GM12878 (cell line): ENCODE data around the gene PHLDB3. TPM values are rescaled to one million over a fixed set of nuclear protein-coding genes. Genes with fewer than 3 reads are reported as not detected.

Experiments used
- BACH1 ChIP-seq: fragments of 450-650 bp; IDR thresholded peaks from 2 replicates; pipeline ENCODE4 v1.6.1; 2017; ENCODE audit warnings: mild to moderate bottlenecking, borderline replicate concordance
- BRCA1 ChIP-seq: IDR thresholded peaks from 2 replicates; pipeline ENCODE4 v1.6.1; 2011; ENCODE audit warnings: low read depth, low read length, improper control_type of control experiment
- CBFB ChIP-seq: IDR thresholded peaks from 2 replicates; pipeline ENCODE4 v1.6.1; 2016; ENCODE audit warnings: antibody characterized with exemption, low read depth
- CREM ChIP-seq: IDR thresholded peaks from 2 replicates; pipeline ENCODE4 v1.6.1; 2014; ENCODE audit warnings: antibody characterized with exemption, low read depth
- GATAD2B ChIP-seq: fragments of 450-650 bp; conservative IDR thresholded peaks from 2 replicates; pipeline ENCODE4 v1.6.1; 2017; ENCODE audit warnings: low read depth, mild to moderate bottlenecking, moderate library complexity
- HCFC1 ChIP-seq: fragments of 150-350 bp; IDR thresholded peaks from 2 replicates; pipeline ENCODE4 v1.6.1; 2014; ENCODE audit warnings: low read length
- HDAC6 ChIP-seq: fragments of 200-600 bp; sonication (generic); IDR thresholded peaks from one replicate; pipeline ENCODE4 v1.8.0; 2017; ENCODE audit warnings: antibody characterized with exemption; ENCODE audit not compliant: unreplicated experiment
- LARP7 ChIP-seq: fragments of 450-650 bp; IDR thresholded peaks from 2 replicates; pipeline ENCODE4 v1.6.1; 2017; ENCODE audit warnings: mild to moderate bottlenecking
- MYB ChIP-seq: fragments of 150-350 bp; IDR thresholded peaks from 2 replicates; pipeline ENCODE4 v1.6.1; 2014; ENCODE audit warnings: mild to moderate bottlenecking, low read depth, low read length, borderline replicate concordance
- NFXL1 ChIP-seq: fragments of 450-650 bp; IDR thresholded peaks from 2 replicates; pipeline ENCODE4 v1.6.1; 2017; ENCODE audit warnings: antibody characterized with exemption, mild to moderate bottlenecking, borderline replicate concordance
- RAD51 ChIP-seq: fragments of 450-650 bp; IDR thresholded peaks from 2 replicates; pipeline ENCODE4 v1.6.1; 2016; ENCODE audit warnings: moderate library complexity, mild to moderate bottlenecking, inconsistent platforms
- RELA ChIP-seq: fragments of 450-650 bp; IDR thresholded peaks from 2 replicates; pipeline ENCODE4 v1.8.0; 2014; ENCODE audit warnings: borderline replicate concordance; ENCODE audit not compliant: partially characterized antibody
- SMARCA5 ChIP-seq: fragments of 450-650 bp; IDR thresholded peaks from 2 replicates; pipeline ENCODE4 v1.6.1; 2017; ENCODE audit warnings: mild to moderate bottlenecking
- SREBF2 ChIP-seq: IDR thresholded peaks from 2 replicates; pipeline ENCODE4 v1.6.1; 2012; ENCODE audit warnings: mild to moderate bottlenecking, low read length
- TCF3 ChIP-seq: IDR thresholded peaks from 2 replicates; pipeline ENCODE4 v1.6.1; 2012; ENCODE audit warnings: low read depth, mild to moderate bottlenecking, low read length, borderline replicate concordance; ENCODE audit not compliant: insufficient read depth
- polyA plus RNA-seq, 11 experiments: library from polyadenylated mRNA; depleted of rRNA in 4 of 11; unstranded in 6 of 11; stranded (reverse) in 5 of 11; fragments of >200 nt; fragmentation: Nextera tagmentation in 4 of 11; fragmentation: Illumina TruSeq in 1 of 11; extraction: Ambion mirVana in 4 of 11; extraction: Trizol in 1 of 11; gene quantifications; 1 replicate in 1 of 11; 2 replicates in 10 of 11; pipeline versions ENCODE4 v1.2.1 to v1.2.3, GENCODE V29; 2011 to 2016; ENCODE audit warnings: inconsistent platforms in 2 of 11, missing spikeins in 2 of 11, low read depth in 1 of 11
- total RNA-seq, 4 experiments: library from RNA; depleted of rRNA in 3 of 4; stranded (reverse); fragments of >200 nt in 3 of 4; fragmentation: Illumina TruSeq in 1 of 4; extraction: Trizol in 1 of 4; gene quantifications; 2 replicates each; pipeline versions ENCODE4 v1.2.1 to v1.2.3, GENCODE V29; 2013 to 2021
- TF ChIP-seq, protein P1 (sequence below): fragments of 450-650 bp; conservative IDR thresholded peaks from 2 replicates; pipeline ENCODE4 v1.6.1; 2017; ENCODE audit warnings: mild to moderate bottlenecking, moderate library complexity
- TF ChIP-seq, protein P2 (sequence below): fragments of 150-350 bp; IDR thresholded peaks from 2 replicates; pipeline ENCODE4 v1.6.1; 2014; ENCODE audit warnings: mild to moderate bottlenecking, low read depth, low read length
- TF ChIP-seq, protein P3 (sequence below): fragments of 450-650 bp; IDR thresholded peaks from 2 replicates; pipeline ENCODE4 v1.6.1; 2016; ENCODE audit warnings: mild to moderate bottlenecking, moderate library complexity, borderline replicate concordance
- TF ChIP-seq, protein P4 (sequence below): fragments of 450-650 bp; IDR thresholded peaks from 2 replicates; pipeline ENCODE4 v1.6.1; 2018; ENCODE audit warnings: borderline replicate concordance, mild to moderate bottlenecking; ENCODE audit not compliant: partially characterized antibody
- TF ChIP-seq, protein P5 (sequence below): IDR thresholded peaks from 2 replicates; pipeline ENCODE4 v1.6.1; 2011; ENCODE audit warnings: mild to moderate bottlenecking, low read depth, low read length, moderate library complexity; ENCODE audit not compliant: insufficient replicate concordance

Gene PHLDB3
- total and polyA plus RNA-seq, 10 of the 15 experiments (the other 5 are each of a cell fraction or from before 2014, with no cell fraction given) = 0.13 to 13.0 (median 5.5) TPM

DNA sequence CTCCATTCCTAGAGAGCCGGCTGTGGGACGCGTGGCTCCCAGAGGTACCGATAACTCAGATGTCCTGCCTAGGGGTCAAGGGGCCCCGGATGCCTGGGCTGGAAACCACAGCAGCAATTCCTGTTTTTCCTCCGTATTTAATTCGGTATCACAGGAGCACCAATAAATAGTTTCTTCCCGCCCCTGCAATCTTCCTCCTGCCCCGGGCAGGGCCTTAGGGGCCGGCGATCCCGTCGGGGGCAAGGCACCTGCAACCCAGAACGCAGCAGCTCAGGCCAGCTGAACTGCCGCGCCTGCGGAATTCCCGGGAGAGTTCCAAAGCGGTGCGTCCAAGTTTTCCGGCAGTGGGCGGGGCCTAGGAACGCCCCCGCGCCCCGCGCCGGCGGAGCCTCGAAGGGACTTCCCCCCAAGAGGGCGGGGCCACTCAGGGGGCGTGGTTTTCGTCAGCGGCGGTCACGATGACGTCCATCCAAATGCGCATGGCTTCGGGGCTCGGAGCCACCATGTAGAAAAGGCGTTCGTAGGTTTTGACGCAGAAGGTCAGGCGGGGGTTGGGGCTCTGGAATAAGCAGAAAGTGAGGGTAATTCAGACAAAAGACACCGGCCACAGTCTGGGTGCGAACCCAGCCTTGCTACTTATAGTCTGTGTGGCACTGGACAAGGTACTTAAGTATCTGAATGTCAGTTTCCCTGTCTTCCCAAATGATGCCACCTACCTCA is 29.4 kb downstream of the PHLDB3 start (continued):
- TF ChIP-seq, protein P1, sequence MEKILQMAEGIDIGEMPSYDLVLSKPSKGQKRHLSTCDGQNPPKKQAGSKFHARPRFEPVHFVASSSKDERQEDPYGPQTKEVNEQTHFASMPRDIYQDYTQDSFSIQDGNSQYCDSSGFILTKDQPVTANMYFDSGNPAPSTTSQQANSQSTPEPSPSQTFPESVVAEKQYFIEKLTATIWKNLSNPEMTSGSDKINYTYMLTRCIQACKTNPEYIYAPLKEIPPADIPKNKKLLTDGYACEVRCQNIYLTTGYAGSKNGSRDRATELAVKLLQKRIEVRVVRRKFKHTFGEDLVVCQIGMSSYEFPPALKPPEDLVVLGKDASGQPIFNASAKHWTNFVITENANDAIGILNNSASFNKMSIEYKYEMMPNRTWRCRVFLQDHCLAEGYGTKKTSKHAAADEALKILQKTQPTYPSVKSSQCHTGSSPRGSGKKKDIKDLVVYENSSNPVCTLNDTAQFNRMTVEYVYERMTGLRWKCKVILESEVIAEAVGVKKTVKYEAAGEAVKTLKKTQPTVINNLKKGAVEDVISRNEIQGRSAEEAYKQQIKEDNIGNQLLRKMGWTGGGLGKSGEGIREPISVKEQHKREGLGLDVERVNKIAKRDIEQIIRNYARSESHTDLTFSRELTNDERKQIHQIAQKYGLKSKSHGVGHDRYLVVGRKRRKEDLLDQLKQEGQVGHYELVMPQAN = no peak
- TF ChIP-seq CBFB (no peak), SREBF2 (no peak), GATAD2B (no peak), CREM (peak; percentile 90), SMARCA5 (no peak), RELA (no peak), HDAC6 (no peak), BACH1 (no peak), MYB (no peak), BRCA1 (no peak), HCFC1 (no peak), NFXL1 (no peak), RAD51 (no peak), LARP7 (no peak), TCF3 (no peak)
- TF ChIP-seq, protein P2, sequence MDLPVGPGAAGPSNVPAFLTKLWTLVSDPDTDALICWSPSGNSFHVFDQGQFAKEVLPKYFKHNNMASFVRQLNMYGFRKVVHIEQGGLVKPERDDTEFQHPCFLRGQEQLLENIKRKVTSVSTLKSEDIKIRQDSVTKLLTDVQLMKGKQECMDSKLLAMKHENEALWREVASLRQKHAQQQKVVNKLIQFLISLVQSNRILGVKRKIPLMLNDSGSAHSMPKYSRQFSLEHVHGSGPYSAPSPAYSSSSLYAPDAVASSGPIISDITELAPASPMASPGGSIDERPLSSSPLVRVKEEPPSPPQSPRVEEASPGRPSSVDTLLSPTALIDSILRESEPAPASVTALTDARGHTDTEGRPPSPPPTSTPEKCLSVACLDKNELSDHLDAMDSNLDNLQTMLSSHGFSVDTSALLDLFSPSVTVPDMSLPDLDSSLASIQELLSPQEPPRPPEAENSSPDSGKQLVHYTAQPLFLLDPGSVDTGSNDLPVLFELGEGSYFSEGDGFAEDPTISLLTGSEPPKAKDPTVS = no peak
- TF ChIP-seq, protein P3, sequence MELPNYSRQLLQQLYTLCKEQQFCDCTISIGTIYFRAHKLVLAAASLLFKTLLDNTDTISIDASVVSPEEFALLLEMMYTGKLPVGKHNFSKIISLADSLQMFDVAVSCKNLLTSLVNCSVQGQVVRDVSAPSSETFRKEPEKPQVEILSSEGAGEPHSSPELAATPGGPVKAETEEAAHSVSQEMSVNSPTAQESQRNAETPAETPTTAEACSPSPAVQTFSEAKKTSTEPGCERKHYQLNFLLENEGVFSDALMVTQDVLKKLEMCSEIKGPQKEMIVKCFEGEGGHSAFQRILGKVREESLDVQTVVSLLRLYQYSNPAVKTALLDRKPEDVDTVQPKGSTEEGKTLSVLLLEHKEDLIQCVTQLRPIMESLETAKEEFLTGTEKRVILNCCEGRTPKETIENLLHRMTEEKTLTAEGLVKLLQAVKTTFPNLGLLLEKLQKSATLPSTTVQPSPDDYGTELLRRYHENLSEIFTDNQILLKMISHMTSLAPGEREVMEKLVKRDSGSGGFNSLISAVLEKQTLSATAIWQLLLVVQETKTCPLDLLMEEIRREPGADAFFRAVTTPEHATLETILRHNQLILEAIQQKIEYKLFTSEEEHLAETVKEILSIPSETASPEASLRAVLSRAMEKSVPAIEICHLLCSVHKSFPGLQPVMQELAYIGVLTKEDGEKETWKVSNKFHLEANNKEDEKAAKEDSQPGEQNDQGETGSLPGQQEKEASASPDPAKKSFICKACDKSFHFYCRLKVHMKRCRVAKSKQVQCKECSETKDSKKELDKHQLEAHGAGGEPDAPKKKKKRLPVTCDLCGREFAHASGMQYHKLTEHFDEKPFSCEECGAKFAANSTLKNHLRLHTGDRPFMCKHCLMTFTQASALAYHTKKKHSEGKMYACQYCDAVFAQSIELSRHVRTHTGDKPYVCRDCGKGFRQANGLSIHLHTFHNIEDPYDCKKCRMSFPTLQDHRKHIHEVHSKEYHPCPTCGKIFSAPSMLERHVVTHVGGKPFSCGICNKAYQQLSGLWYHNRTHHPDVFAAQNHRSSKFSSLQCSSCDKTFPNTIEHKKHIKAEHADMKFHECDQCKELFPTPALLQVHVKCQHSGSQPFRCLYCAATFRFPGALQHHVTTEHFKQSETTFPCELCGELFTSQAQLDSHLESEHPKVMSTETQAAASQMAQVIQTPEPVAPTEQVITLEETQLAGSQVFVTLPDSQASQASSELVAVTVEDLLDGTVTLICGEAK = no peak
- TF ChIP-seq, protein P4, sequence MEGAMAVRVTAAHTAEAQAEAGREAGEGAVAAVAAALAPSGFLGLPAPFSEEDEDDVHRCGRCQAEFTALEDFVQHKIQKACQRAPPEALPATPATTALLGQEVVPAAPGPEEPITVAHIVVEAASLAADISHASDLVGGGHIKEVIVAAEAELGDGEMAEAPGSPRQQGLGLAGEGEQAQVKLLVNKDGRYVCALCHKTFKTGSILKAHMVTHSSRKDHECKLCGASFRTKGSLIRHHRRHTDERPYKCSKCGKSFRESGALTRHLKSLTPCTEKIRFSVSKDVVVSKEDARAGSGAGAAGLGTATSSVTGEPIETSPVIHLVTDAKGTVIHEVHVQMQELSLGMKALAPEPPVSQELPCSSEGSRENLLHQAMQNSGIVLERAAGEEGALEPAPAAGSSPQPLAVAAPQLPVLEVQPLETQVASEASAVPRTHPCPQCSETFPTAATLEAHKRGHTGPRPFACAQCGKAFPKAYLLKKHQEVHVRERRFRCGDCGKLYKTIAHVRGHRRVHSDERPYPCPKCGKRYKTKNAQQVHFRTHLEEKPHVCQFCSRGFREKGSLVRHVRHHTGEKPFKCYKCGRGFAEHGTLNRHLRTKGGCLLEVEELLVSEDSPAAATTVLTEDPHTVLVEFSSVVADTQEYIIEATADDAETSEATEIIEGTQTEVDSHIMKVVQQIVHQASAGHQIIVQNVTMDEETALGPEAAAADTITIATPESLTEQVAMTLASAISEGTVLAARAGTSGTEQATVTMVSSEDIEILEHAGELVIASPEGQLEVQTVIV = no peak
- TF ChIP-seq, protein P5, sequence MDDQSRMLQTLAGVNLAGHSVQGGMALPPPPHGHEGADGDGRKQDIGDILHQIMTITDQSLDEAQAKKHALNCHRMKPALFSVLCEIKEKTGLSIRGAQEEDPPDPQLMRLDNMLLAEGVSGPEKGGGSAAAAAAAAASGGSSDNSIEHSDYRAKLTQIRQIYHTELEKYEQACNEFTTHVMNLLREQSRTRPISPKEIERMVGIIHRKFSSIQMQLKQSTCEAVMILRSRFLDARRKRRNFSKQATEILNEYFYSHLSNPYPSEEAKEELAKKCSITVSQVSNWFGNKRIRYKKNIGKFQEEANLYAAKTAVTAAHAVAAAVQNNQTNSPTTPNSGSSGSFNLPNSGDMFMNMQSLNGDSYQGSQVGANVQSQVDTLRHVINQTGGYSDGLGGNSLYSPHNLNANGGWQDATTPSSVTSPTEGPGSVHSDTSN = no peak
